Ammon's horn (tissue), 1 donor: ENCODE results near the gene SLC24A4.
A peak's percentile ranks its signal among the peaks of the same experiment; 100 is the strongest.

Experiments used
- DNase-seq: peaks from one replicate; pipeline ENCODE4 v3.0.0-alpha.2; 2016; ENCODE audit warnings: low spot score

Gene SLC24A4

GRCh38 chr14:92323011-92323915 lies at the start of gene SLC24A4:
SLC24A4 (plus strand) TSS chr14:92323165; CDS start chr14:92323831, 666 bp downstream.
- DNase-seq = peak; percentile 21

GRCh38 chr14:92273166-92273565 lies 49.8 kb upstream of the SLC24A4 start:
- no peak for DNase-seq

GRCh38 chr14:92274055-92274454 lies 48.9 kb upstream of the SLC24A4 start:
- DNase-seq = no peak

- no peak for DNase-seq
These were observed 46.9 kb upstream of the SLC24A4 start for GRCh38 chr14:92276074-92276473.

- DNase-seq = no peak
These were observed 45.9 kb upstream of the SLC24A4 start for GRCh38 chr14:92277031-92277430.

GRCh38 chr14:92280554-92281262 lies 42.3 kb upstream of the SLC24A4 start:
- no peak for DNase-seq

- DNase-seq = no peak
These were observed 40.3 kb upstream of the SLC24A4 start for GRCh38 chr14:92282669-92283068.

- no peak for DNase-seq
These were observed 37.7 kb upstream of the SLC24A4 start for GRCh38 chr14:92285311-92285710.

GRCh38 chr14:92287987-92288386 lies 35.0 kb upstream of the SLC24A4 start:
- DNase-seq = no peak

- DNase-seq = no peak
These were observed 33.8 kb upstream of the SLC24A4 start for GRCh38 chr14:92288994-92289660.

GRCh38 chr14:92292673-92293072 lies 30.3 kb upstream of the SLC24A4 start:
- DNase-seq = no peak

- no peak for DNase-seq
These were observed 28.5 kb upstream of the SLC24A4 start for GRCh38 chr14:92294506-92294905.

- DNase-seq = no peak
These were observed 25.0 kb upstream of the SLC24A4 start for GRCh38 chr14:92297818-92298595.

GRCh38 chr14:92302481-92302880 lies 20.5 kb upstream of the SLC24A4 start:
- DNase-seq = no peak

GRCh38 chr14:92308716-92309115 lies 14.2 kb upstream of the SLC24A4 start:
- DNase-seq = no peak

- DNase-seq = peak; percentile 27
These were observed 12.9 kb upstream of the SLC24A4 start for GRCh38 chr14:92309968-92310530.

- DNase-seq = peak; percentile 72
These were observed 12.1 kb upstream of the SLC24A4 start for GRCh38 chr14:92310776-92311375.

- DNase-seq = no peak
These were observed 8.8 kb upstream of the SLC24A4 start for GRCh38 chr14:92314182-92314581.

GRCh38 chr14:92315050-92315805 lies 7.7 kb upstream of the SLC24A4 start:
- peak; percentile 71 for DNase-seq

- no peak for DNase-seq
These were observed 6.8 kb upstream of the SLC24A4 start for GRCh38 chr14:92316176-92316575.
